HUES64 (cell line): ENCODE data around the gene FLOT2.
A peak's percentile ranks its signal among the peaks of the same experiment; 100 is the strongest.
"Not testable (repeated sequence)": the region's sequence is repeated elsewhere in the genome, so short reads cannot be mapped to it uniquely, and the experiment has no call there.

ENCODE experiments used
- H3K27ac ChIP-seq: 2 replicates; pipeline ENCODE4 v1.7.0; 2013; ENCODE audit warnings: low read depth, low read length, inconsistent platforms
- H3K27me3 ChIP-seq: 2 replicates; pipeline ENCODE4 v1.6.1; 2013; ENCODE audit warnings: mild to moderate bottlenecking, low read length; ENCODE audit not compliant: insufficient read depth
- H3K36me3 ChIP-seq: 2 replicates; pipeline ENCODE4 v1.6.1; 2013; ENCODE audit warnings: mild to moderate bottlenecking, low read length; ENCODE audit not compliant: insufficient read depth
- H3K4me1 ChIP-seq: 2 replicates; pipeline ENCODE4 v1.6.1; 2013; ENCODE audit warnings: mild to moderate bottlenecking, low read length, moderate library complexity; ENCODE audit not compliant: insufficient read depth
- H3K4me3 ChIP-seq: 2 replicates; pipeline ENCODE4 v1.5.1; 2013; ENCODE audit warnings: mild to moderate bottlenecking, low read length, moderate library complexity
- H3K9ac ChIP-seq: 2 replicates; pipeline ENCODE4 v1.6.1; 2013; ENCODE audit warnings: mild to moderate bottlenecking, low read depth, low read length
- H3K9me3 ChIP-seq: 2 replicates; pipeline ENCODE4 v1.6.1; 2013; ENCODE audit warnings: low read depth, low read length; ENCODE audit not compliant: insufficient read depth
- WGBS: fragments of 150-250, 120-280 bp; methylation state at CpG from one replicate; pipeline ENCODE4 v1.1.7; 2013; ENCODE audit warnings: missing lambda C conversion rate; 5-methylcytosine and 5-hydroxymethylcytosine counted together

Gene FLOT2

GRCh38 chr17:28935744-28936460 is 38.4 kb upstream of the FLOT2 start:
- peaks cover 28% of the 10 kb centered on the region for H3K36me3 ChIP-seq

GRCh38 chr17:28934508-28934907 is 37.0 kb upstream of the FLOT2 start:
- 97% methylated on average over 8 of the region's 8 CpGs for WGBS
- peaks cover 21% of the 10 kb centered on the region for H3K36me3 ChIP-seq
- H3K9ac ChIP-seq, H3K9me3 ChIP-seq, H3K27ac ChIP-seq, H3K4me3 ChIP-seq, H3K27me3 ChIP-seq: not testable (repeated sequence)
- peaks cover 29% of the 10 kb centered on the region for H3K4me1 ChIP-seq

More at GRCh38 chr17:28935744-28936460, 38.4 kb upstream of the FLOT2 start:
- Histone ChIP-seq H3K27me3 (no peaks in the 10 kb centered on the region), H3K27ac (no peak overlapping the region), H3K4me3 (no peak overlapping the region), H3K9ac (0 out of 2 replicates have a peak overlapping the region, but pooled peaks have one; percentile 13), H3K9me3 (no peaks in the 10 kb centered on the region), H3K4me1 (peaks cover 43% of the 10 kb centered on the region)
- WGBS = 93% methylated on average over 6 of the region's 8 CpGs

GRCh38 chr17:28929787-28930186 is 32.3 kb upstream of the FLOT2 start:
- H3K9ac ChIP-seq = no peak overlapping the region
- 96% methylated on average over 2 of the region's 2 CpGs for WGBS
- H3K4me3 ChIP-seq = no peak overlapping the region
- no peaks in the 10 kb centered on the region for H3K4me1 ChIP-seq
- H3K9me3 ChIP-seq = no peaks in the 10 kb centered on the region
- peaks cover 39% of the 10 kb centered on the region for H3K36me3 ChIP-seq
- H3K27ac ChIP-seq = no peak overlapping the region
- no peaks in the 10 kb centered on the region for H3K27me3 ChIP-seq

- Histone ChIP-seq H3K4me3 (no peak overlapping the region), H3K4me1 (no peaks in the 10 kb centered on the region), H3K27ac (no peak overlapping the region), H3K27me3 (no peaks in the 10 kb centered on the region), H3K9ac (no peak overlapping the region), H3K9me3 (no peaks in the 10 kb centered on the region), H3K36me3 (peaks cover 50% of the 10 kb centered on the region)
- 98% methylated on average over 2 of the region's 2 CpGs for WGBS
These were observed 30.5 kb upstream of the FLOT2 start for GRCh38 chr17:28928061-28928460.

GRCh38 chr17:28926786-28927185 is 29.3 kb upstream of the FLOT2 start:
- Histone ChIP-seq H3K4me1 (no peaks in the 10 kb centered on the region), H3K9ac (no peak overlapping the region), H3K36me3 (peaks cover 61% of the 10 kb centered on the region), H3K27ac (no peak overlapping the region), H3K9me3 (no peaks in the 10 kb centered on the region), H3K27me3 (no peaks in the 10 kb centered on the region), H3K4me3 (no peak overlapping the region)
- 98% methylated on average over 4 of the region's 4 CpGs for WGBS

- no peak overlapping the region for H3K4me3 ChIP-seq
- H3K4me1 ChIP-seq = no peaks in the 10 kb centered on the region
- H3K27me3 ChIP-seq = no peaks in the 10 kb centered on the region
- H3K36me3 ChIP-seq = peaks cover 66% of the 10 kb centered on the region
- H3K9me3 ChIP-seq = no peaks in the 10 kb centered on the region
- no peak overlapping the region for H3K9ac ChIP-seq
- no peak overlapping the region for H3K27ac ChIP-seq
- 95% methylated on average over 2 of the region's 2 CpGs for WGBS
These were observed 28.8 kb upstream of the FLOT2 start for GRCh38 chr17:28926366-28926765.

GRCh38 chr17:28925912-28926365 is 28.4 kb upstream of the FLOT2 start:
- H3K4me3 ChIP-seq = no peak overlapping the region
- H3K9me3 ChIP-seq = no peaks in the 10 kb centered on the region
- no peaks in the 10 kb centered on the region for H3K27me3 ChIP-seq
- H3K4me1 ChIP-seq = no peaks in the 10 kb centered on the region
- H3K36me3 ChIP-seq = peaks cover 70% of the 10 kb centered on the region
- 94% methylated on average over 2 of the region's 2 CpGs for WGBS
- no peak overlapping the region for H3K27ac ChIP-seq
- no peak overlapping the region for H3K9ac ChIP-seq

- Histone ChIP-seq H3K27ac (no peak overlapping the region), H3K36me3 (peaks cover 94% of the 10 kb centered on the region)
These were observed 22.7 kb upstream of the FLOT2 start for GRCh38 chr17:28920201-28920600.

GRCh38 chr17:28918295-28918694 is 20.8 kb upstream of the FLOT2 start:
- Histone ChIP-seq H3K9ac (no peak overlapping the region), H3K4me1 (no peaks in the 10 kb centered on the region), H3K27ac (no peak overlapping the region), H3K36me3 (peaks cover 96% of the 10 kb centered on the region), H3K4me3 (no peak overlapping the region), H3K9me3 (no peaks in the 10 kb centered on the region), H3K27me3 (no peaks in the 10 kb centered on the region)
- WGBS = 94% methylated on average over 2 of the region's 2 CpGs

More at GRCh38 chr17:28920201-28920600, 22.7 kb upstream of the FLOT2 start:
- Histone ChIP-seq H3K4me3 (no peak overlapping the region), H3K9ac (no peak overlapping the region), H3K9me3 (no peaks in the 10 kb centered on the region), H3K27me3 (no peaks in the 10 kb centered on the region), H3K4me1 (no peaks in the 10 kb centered on the region)

GRCh38 chr17:28917465-28917864 is 19.9 kb upstream of the FLOT2 start:
- no peak overlapping the region for H3K9ac ChIP-seq
- H3K27me3 ChIP-seq = no peaks in the 10 kb centered on the region
- WGBS = 95% methylated on average over 5 of the region's 5 CpGs

GRCh38 chr17:28917029-28917428 is 19.5 kb upstream of the FLOT2 start:
- H3K4me3 ChIP-seq = no peak overlapping the region
- H3K9me3 ChIP-seq = no peaks in the 10 kb centered on the region
- peak overlapping the region; percentile 8; the same call in 1 of the 2 replicates for H3K27ac ChIP-seq
- no peak overlapping the region for H3K9ac ChIP-seq
- no peaks in the 10 kb centered on the region for H3K27me3 ChIP-seq
- H3K36me3 ChIP-seq = peaks cover 96% of the 10 kb centered on the region
- 98% methylated on average over 12 of the region's 12 CpGs for WGBS
- H3K4me1 ChIP-seq = no peaks in the 10 kb centered on the region

More at GRCh38 chr17:28917465-28917864, 19.9 kb upstream of the FLOT2 start:
- Histone ChIP-seq H3K9me3 (no peaks in the 10 kb centered on the region), H3K4me3 (no peak overlapping the region), H3K27ac (peak overlapping the region; percentile 8; the same call in 1 of the 2 replicates), H3K4me1 (no peaks in the 10 kb centered on the region), H3K36me3 (peaks cover 96% of the 10 kb centered on the region)
